HEK293 (cell line): ENCODE data around the gene GNLY.
A peak's percentile ranks its signal among the peaks of the same experiment; 100 is the strongest.

ENCODE experiments used
- CTCF ChIA-PET: fragments of 350-600 bp; formaldehyde crosslinking; extraction: SDS; loops from one replicate; lab custom pipeline; 2021; ENCODE audit warnings: antibody characterized with exemption; lab: Yijun Ruan, JAX
- POLR2A ChIA-PET: fragments of 300-600 bp; formaldehyde crosslinking; extraction: SDS; loops from one replicate; lab custom pipeline; 2020; ENCODE audit warnings: antibody characterized with exemption, inconsistent platforms; lab: Yijun Ruan, JAX
- H3K27ac ChIP-seq: fragments of 200-500 bp; sonication (Bioruptor generic); 2 replicates; pipeline ENCODE4 v1.5.1; 2014; ENCODE audit warnings: low read depth, low read length, control low read depth, inconsistent platforms; ENCODE audit errors: extremely low read depth
- H3K36me3 ChIP-seq, 2 experiments: fragments of 200-500 bp in 1 of 2; sonication (Bioruptor generic) in 1 of 2; 1 replicate in 1 of 2; 2 replicates in 1 of 2; pipeline ENCODE4 v1.5.1; 2014 to 2017; ENCODE audit warnings: inconsistent platforms in 2 of 2, low read length in 2 of 2; ENCODE audit not compliant: control insufficient read depth in 2 of 2, insufficient read depth in 1 of 2
- H3K4me1 ChIP-seq: fragments of 200-500 bp; sonication (Bioruptor generic); 2 replicates; pipeline ENCODE4 v1.5.1; 2014; ENCODE audit warnings: mild to moderate bottlenecking, low read length, inconsistent platforms; ENCODE audit not compliant: control insufficient read depth, insufficient read depth
- H3K4me3 ChIP-seq: 2 replicates; pipeline ENCODE4 v1.5.1; 2011; ENCODE audit warnings: low read depth, mild to moderate bottlenecking, control low read depth, low read length, moderate library complexity
- H3K9me3 ChIP-seq: fragments of 200-500 bp; sonication (Bioruptor generic); 2 replicates; pipeline ENCODE4 v1.5.1; 2014; ENCODE audit warnings: low read depth, low read length, inconsistent platforms; ENCODE audit not compliant: control insufficient read depth, insufficient read depth
- EGR2 ChIP-seq: fragments of 450-650 bp; formaldehyde crosslinking; IDR thresholded peaks from 2 replicates; pipeline ENCODE4 v1.5.1; 2016; ENCODE audit warnings: low read depth, missing biosample characterization, missing genetic modification characterization
- KLF8 ChIP-seq: fragments of 450-650 bp; formaldehyde crosslinking; IDR thresholded peaks from 2 replicates; pipeline ENCODE4 v1.5.1; 2016; ENCODE audit warnings: missing biosample characterization, missing genetic modification characterization
- REPIN1 ChIP-seq: fragments of 450-650 bp; formaldehyde crosslinking; IDR thresholded peaks from 2 replicates; pipeline ENCODE4 v1.5.1; 2017; ENCODE audit warnings: missing biosample characterization, missing genetic modification characterization, low read depth
- REST ChIP-seq: fragments of 450-650 bp; formaldehyde crosslinking; IDR thresholded peaks from 2 replicates; pipeline ENCODE4 v1.5.1; 2016; ENCODE audit warnings: missing biosample characterization, missing genetic modification characterization
- SALL2 ChIP-seq: fragments of 450-650 bp; formaldehyde crosslinking; IDR thresholded peaks from 2 replicates; pipeline ENCODE4 v1.5.0; 2017; ENCODE audit warnings: missing biosample characterization, mild to moderate bottlenecking, missing genetic modification characterization, borderline replicate concordance
- SCRT1 ChIP-seq: fragments of 450-650 bp; formaldehyde crosslinking; IDR thresholded peaks from 2 replicates; pipeline ENCODE4 v1.5.1; 2016; ENCODE audit warnings: missing biosample characterization, missing genetic modification characterization, borderline replicate concordance
- SCRT2 ChIP-seq: fragments of 450-650 bp; formaldehyde crosslinking; IDR thresholded peaks from 2 replicates; pipeline ENCODE4 v1.5.1; 2016; ENCODE audit warnings: missing biosample characterization, missing genetic modification characterization
- ZNF157 ChIP-seq: fragments of 450-650 bp; formaldehyde crosslinking; IDR thresholded peaks from 2 replicates; pipeline ENCODE4 v1.5.1; 2016; ENCODE audit warnings: missing biosample characterization, missing genetic modification characterization
- ZNF169 ChIP-seq: fragments of 450-650 bp; formaldehyde crosslinking; IDR thresholded peaks from 2 replicates; pipeline ENCODE4 v1.5.1; 2016; ENCODE audit warnings: missing biosample characterization, missing genetic modification characterization
- ZNF302 ChIP-seq: fragments of 450-650 bp; formaldehyde crosslinking; IDR thresholded peaks from 2 replicates; pipeline ENCODE4 v1.5.1; 2016; ENCODE audit warnings: missing biosample characterization, missing genetic modification characterization, low read depth
- ZNF37A ChIP-seq: fragments of 450-650 bp; IDR thresholded peaks from 2 replicates; pipeline ENCODE4 v1.5.1; 2018; ENCODE audit warnings: missing biosample characterization, missing genetic modification characterization
- ZNF488 ChIP-seq: fragments of 450-650 bp; formaldehyde crosslinking; IDR thresholded peaks from 2 replicates; pipeline ENCODE4 v1.5.1; 2016; ENCODE audit warnings: missing biosample characterization, missing genetic modification characterization
- ZNF501 ChIP-seq: fragments of 450-650 bp; formaldehyde crosslinking; IDR thresholded peaks from 2 replicates; pipeline ENCODE4 v1.5.1; 2016; ENCODE audit warnings: missing biosample characterization, missing genetic modification characterization
- ZNF529 ChIP-seq: fragments of 450-650 bp; formaldehyde crosslinking; IDR thresholded peaks from 2 replicates; pipeline ENCODE4 v1.5.1; 2017; ENCODE audit warnings: missing genetic modification characterization, missing biosample characterization; ENCODE audit not compliant: insufficient replicate concordance
- ZNF629 ChIP-seq: fragments of 450-650 bp; formaldehyde crosslinking; IDR thresholded peaks from 2 replicates; pipeline ENCODE4 v1.5.1; 2017; ENCODE audit warnings: missing biosample characterization, missing genetic modification characterization
- ZNF704 ChIP-seq: fragments of 450-650 bp; formaldehyde crosslinking; IDR thresholded peaks from 2 replicates; pipeline ENCODE4 v1.5.1; 2016; ENCODE audit warnings: missing biosample characterization, missing genetic modification characterization
- TF ChIP-seq, protein P1 (sequence below): fragments of 450-650 bp; formaldehyde crosslinking; optimal IDR thresholded peaks from 2 replicates; pipeline ENCODE3; 2016; ENCODE audit warnings: missing biosample characterization, mild to moderate bottlenecking, missing genetic modification characterization
- TF ChIP-seq, protein P2 (sequence below): fragments of 450-650 bp; formaldehyde crosslinking; IDR thresholded peaks from 2 replicates; pipeline ENCODE4 v1.5.1; 2016; ENCODE audit warnings: missing biosample characterization, missing genetic modification characterization, low read depth
- TF ChIP-seq, protein P3 (sequence below): fragments of 450-650 bp; formaldehyde crosslinking; IDR thresholded peaks from 2 replicates; pipeline ENCODE4 v1.5.1; 2016; ENCODE audit warnings: missing biosample characterization, missing genetic modification characterization

Gene GNLY

DNA sequence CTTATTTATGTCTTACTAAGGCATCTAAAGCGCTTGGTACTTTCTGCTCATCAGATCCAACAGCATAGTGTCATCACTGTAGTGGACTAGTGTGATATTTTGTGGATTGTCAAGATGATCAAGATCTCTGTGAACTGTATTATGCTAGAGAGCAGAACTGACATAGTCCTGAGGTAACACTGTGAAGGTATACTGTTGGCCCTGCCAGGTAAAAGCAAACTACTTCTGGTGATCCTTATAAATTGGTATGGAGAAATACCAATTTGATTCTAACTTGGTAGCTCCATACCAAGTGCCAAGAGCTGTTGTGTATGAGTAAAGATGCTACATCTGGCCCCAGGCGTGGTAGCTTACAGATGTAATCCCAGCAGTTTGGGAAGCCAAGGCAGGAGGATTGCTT, 42.1 kb upstream of the GNLY start:
- Histone ChIP-seq H3K9me3 (no peaks in the 10 kb centered on the region), H3K36me3 (peaks cover 46 to 63% of the 10 kb centered on the region in 2 experiments), H3K4me1 (no peaks in the 10 kb centered on the region), H3K27ac (no peak overlapping the region), H3K4me3 (no peak overlapping the region)
- TF ChIP-seq ZNF157 (tag by site-specific recombination): peak; percentile 94
- no peak for TF ChIP-seq ZNF529 (tag by site-specific recombination)
- TF ChIP-seq SCRT2: no peak
- ChIA-PET POLR2A (interaction anchor here (1.0 to 1.5 kb wide), 2 partner anchors 14 to 453 kb away, joined by 3 to 4 read pairs; partner anchors contain the start of gene POLR1A), CTCF (interaction anchor here (0.6 to 1.5 kb wide), 6 partner anchors 8 to 329 kb away, joined by 3 to 8 read pairs (median 3); no protein-coding TSS in a partner anchor)

DNA sequence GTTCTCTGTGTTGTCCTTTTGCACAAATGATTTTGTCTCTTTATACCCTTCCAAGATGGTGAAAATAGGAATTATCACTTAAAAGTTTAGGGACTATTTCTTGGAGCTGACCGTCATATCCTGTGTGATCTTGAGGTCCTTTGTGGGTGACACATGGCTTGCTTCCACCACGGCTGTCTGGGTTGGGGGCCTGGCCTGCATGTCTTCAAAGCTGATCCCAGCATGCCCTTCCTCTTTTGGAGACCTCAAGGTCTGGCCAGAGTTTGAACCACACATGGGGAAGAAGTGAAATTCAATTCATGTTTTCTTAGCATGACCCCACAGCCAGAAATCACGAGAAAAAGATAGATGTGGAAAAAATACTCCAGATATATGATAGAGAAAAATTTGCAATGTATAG, 40.2 kb upstream of the GNLY start:
- Histone ChIP-seq H3K9me3 (no peaks in the 10 kb centered on the region), H3K36me3 (peaks cover 35 to 44% of the 10 kb centered on the region in 2 experiments), H3K27ac (no peak overlapping the region), H3K4me3 (no peak overlapping the region), H3K4me1 (no peaks in the 10 kb centered on the region)
- POLR2A ChIA-PET: no interaction called here
- CTCF ChIA-PET: interaction anchor here (0.7 to 3.1 kb wide), 2 partner anchors 17 to 45 kb away, joined by 3 to 12 read pairs; no protein-coding TSS in a partner anchor
- TF ChIP-seq ZNF629 (tag by site-specific recombination) (no peak), SALL2 (tag by site-specific recombination) (no peak), ZNF302 (tag by site-specific recombination) (no peak), ZNF37A (no peak), REST (tag by site-specific recombination) (no peak), ZNF488 (tag by site-specific recombination) (no peak), SCRT1 (no peak), ZNF704 (tag by site-specific recombination) (no peak), EGR2 (tag by site-specific recombination) (no peak)
- TF ChIP-seq, protein P1, sequence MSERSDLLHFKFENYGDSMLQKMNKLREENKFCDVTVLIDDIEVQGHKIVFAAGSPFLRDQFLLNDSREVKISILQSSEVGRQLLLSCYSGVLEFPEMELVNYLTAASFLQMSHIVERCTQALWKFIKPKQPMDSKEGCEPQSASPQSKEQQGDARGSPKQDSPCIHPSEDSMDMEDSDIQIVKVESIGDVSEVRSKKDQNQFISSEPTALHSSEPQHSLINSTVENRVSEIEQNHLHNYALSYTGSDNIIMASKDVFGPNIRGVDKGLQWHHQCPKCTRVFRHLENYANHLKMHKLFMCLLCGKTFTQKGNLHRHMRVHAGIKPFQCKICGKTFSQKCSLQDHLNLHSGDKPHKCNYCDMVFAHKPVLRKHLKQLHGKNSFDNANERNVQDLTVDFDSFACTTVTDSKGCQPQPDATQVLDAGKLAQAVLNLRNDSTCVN (tag by site-specific recombination): no peak

DNA sequence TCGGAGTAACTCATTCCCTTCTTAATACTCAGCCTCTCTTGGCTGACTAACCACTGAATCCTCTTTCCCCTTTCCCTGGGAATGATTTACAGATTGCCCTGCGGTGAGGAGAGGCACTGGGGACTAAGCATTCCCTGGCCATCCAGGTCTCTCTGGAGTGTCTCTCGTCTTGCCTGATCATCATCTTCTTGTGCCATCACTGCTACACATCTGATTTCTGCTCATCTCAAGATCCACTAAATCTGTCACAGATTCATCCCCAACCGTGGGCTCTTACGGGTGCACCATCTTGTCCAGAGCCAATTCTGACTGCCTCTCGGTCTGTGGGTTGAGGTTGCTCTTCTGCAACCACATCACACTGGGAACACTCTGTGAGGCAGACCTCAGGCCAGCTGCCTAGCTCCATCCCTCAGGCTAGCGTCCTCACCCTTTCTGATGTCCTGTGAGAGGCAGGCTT, 38.2 kb upstream of the GNLY start:
- POLR2A ChIA-PET: no interaction called here
- Histone ChIP-seq H3K27ac (no peak overlapping the region), H3K36me3 (peaks cover 21 to 27% of the 10 kb centered on the region in 2 experiments), H3K4me1 (no peaks in the 10 kb centered on the region), H3K4me3 (no peak overlapping the region), H3K9me3 (no peaks in the 10 kb centered on the region)
- CTCF ChIA-PET: interaction anchor here (0.6 to 3.1 kb wide), 5 partner anchors 19 to 830 kb away, joined by 3 to 12 read pairs (median 4); no protein-coding TSS in a partner anchor
- TF ChIP-seq, protein P2, sequence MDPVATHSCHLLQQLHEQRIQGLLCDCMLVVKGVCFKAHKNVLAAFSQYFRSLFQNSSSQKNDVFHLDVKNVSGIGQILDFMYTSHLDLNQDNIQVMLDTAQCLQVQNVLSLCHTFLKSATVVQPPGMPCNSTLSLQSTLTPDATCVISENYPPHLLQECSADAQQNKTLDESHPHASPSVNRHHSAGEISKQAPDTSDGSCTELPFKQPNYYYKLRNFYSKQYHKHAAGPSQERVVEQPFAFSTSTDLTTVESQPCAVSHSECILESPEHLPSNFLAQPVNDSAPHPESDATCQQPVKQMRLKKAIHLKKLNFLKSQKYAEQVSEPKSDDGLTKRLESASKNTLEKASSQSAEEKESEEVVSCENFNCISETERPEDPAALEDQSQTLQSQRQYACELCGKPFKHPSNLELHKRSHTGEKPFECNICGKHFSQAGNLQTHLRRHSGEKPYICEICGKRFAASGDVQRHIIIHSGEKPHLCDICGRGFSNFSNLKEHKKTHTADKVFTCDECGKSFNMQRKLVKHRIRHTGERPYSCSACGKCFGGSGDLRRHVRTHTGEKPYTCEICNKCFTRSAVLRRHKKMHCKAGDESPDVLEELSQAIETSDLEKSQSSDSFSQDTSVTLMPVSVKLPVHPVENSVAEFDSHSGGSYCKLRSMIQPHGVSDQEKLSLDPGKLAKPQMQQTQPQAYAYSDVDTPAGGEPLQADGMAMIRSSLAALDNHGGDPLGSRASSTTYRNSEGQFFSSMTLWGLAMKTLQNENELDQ (tag by site-specific recombination): no peak
- TF ChIP-seq ZNF169 (tag by site-specific recombination) (no peak), REPIN1 (tag by site-specific recombination) (no peak), ZNF501 (no peak), KLF8 (tag by site-specific recombination) (no peak)
- TF ChIP-seq, protein P3, sequence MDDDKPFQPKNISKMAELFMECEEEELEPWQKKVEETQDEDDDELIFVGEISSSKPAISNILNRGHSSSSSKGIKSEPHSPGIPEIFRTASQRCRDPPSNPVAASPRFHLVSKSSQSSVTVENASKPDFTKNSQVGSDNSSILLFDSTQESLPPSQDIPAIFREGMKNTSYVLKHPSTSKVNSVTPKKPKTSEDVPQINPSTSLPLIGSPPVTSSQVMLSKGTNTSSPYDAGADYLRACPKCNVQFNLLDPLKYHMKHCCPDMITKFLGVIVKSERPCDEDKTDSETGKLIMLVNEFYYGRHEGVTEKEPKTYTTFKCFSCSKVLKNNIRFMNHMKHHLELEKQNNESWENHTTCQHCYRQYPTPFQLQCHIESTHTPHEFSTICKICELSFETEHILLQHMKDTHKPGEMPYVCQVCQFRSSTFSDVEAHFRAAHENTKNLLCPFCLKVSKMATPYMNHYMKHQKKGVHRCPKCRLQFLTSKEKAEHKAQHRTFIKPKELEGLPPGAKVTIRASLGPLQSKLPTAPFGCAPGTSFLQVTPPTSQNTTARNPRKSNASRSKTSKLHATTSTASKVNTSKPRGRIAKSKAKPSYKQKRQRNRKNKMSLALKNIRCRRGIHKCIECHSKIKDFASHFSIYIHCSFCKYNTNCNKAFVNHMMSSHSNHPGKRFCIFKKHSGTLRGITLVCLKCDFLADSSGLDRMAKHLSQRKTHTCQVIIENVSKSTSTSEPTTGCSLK (tag by site-specific recombination): no peak
